Breast epithelium (tissue), 4 donors: Measurements from ENCODE around the gene CCT2. TPM values are rescaled to one million over a fixed set of nuclear protein-coding genes. Genes with fewer than 3 reads are reported as not detected.

ENCODE experiments used
- DNase-seq, 2 donors: peaks; one replicate each; pipeline ENCODE4 v3.0.0-alpha.2; 2019; ENCODE audit warnings: low spot score in 2 of 2
- H3K27ac ChIP-seq, 2 donors: fragments of 200-600 bp; sonication (generic) in 1 of 2; one replicate each; pipeline ENCODE4 v1.5.1; 2016 to 2019; ENCODE audit warnings: mild to moderate bottlenecking in 1 of 2
- H3K27me3 ChIP-seq, 2 donors: fragments of 200-600 bp; sonication (generic) in 1 of 2; one replicate each; pipeline versions ENCODE4 v1.5.1 to v1.6.0; 2017 to 2019; ENCODE audit warnings: control low read depth in 1 of 2, mild to moderate bottlenecking in 1 of 2
- H3K36me3 ChIP-seq: fragments of 200-600 bp; one replicate; pipeline ENCODE4 v1.5.1; 2019
- H3K4me1 ChIP-seq, 2 donors: fragments of 200-600 bp; sonication (generic); one replicate each; pipeline ENCODE4 v1.5.1; 2016 to 2019; ENCODE audit warnings: control low read depth in 1 of 2
- H3K4me3 ChIP-seq, 3 donors: fragments of 200-600 bp; sonication (generic); 1 replicate in 2 of 3; 2 replicates in 1 of 3; pipeline ENCODE4 v1.5.1; 2016 to 2019; ENCODE audit warnings: mild to moderate bottlenecking in 3 of 3, moderate library complexity in 2 of 3
- H3K9me3 ChIP-seq, 2 donors: fragments of 200-600 bp; sonication (generic) in 1 of 2; one replicate each; pipeline ENCODE4 v1.5.1; 2016 to 2019; ENCODE audit warnings: control low read depth in 1 of 2
- CTCF ChIP-seq, 3 donors: fragments of 450-650 bp; IDR thresholded peaks; one replicate each; pipeline ENCODE4 v1.5.1; 2016 to 2017; ENCODE audit warnings: antibody characterized with exemption in 3 of 3, mild to moderate bottlenecking in 3 of 3, moderate library complexity in 3 of 3
- POLR2A ChIP-seq: fragments of 450-650 bp; IDR thresholded peaks from one replicate; pipeline ENCODE4 v1.6.1; 2016; ENCODE audit warnings: antibody characterized with exemption, mild to moderate bottlenecking, moderate library complexity
- POLR2AphosphoS5 ChIP-seq, 3 donors: sonication (generic); formaldehyde crosslinking; IDR thresholded peaks; one replicate each; pipeline ENCODE4 v1.6.1; 2017; ENCODE audit warnings: antibody characterized with exemption in 3 of 3
- intact Hi-C: fragments of 100-400 bp; cut with DNase I; formaldehyde crosslinking; loops from one replicate; pipeline ENCODE4 v1.15.1; 2023; ENCODE audit warnings: low total_unique reads
- total RNA-seq, 3 donors: library from RNA; depleted of rRNA; stranded (reverse); fragments of >200 nt; gene quantifications; one replicate each; pipeline ENCODE4 v1.1.0, GENCODE V29; 2016

The CCT2 gene
- total RNA-seq, 3 donors from 2014 or later, result 80.2 to 126 (median 123) TPM

DNA sequence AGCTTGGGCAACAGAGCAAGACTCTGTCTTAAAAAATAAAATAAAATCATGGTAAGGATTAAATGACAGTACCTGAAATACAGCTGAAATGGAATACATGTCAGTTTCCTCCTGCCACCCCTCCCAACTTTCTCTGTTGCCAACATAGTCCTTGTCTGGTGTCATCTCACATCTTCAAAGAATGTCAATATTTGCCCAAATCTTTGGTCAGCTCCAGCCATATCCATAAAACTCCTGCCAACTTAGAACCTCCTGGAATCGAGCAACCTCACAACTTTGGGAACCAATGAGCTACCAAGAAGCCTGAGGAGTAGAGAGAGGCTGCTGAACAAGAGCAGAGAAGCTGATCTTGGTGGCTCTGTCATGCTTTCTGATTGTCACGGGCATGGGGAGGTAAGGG lies 36.3 kb downstream of the CCT2 start:
- no peak for TF ChIP-seq CTCF (IDR thresholded peaks at IDR 0.05)
- no peak for TF ChIP-seq POLR2AphosphoS5 (IDR thresholded peaks at IDR 0.05)
- no peak for TF ChIP-seq POLR2A
- no peak overlapping the region for H3K4me3 ChIP-seq
- no peaks in the 10 kb centered on the region for H3K36me3 ChIP-seq
- no peaks in the 10 kb centered on the region for H3K9me3 ChIP-seq
- no peak for DNase-seq
- intact Hi-C loops, result no loop called here
- H3K27me3 ChIP-seq, result no peaks in the 10 kb centered on the region
- H3K4me1 ChIP-seq, result no peaks in the 10 kb centered on the region
- no peak overlapping the region for H3K27ac ChIP-seq

- Histone ChIP-seq H3K4me1 (no peaks in the 10 kb centered on the region), H3K36me3 (no peaks in the 10 kb centered on the region), H3K4me3 (no peak overlapping the region), H3K9me3 (no peaks in the 10 kb centered on the region), H3K27me3 (no peaks in the 10 kb centered on the region), H3K27ac (no peak overlapping the region)
- TF ChIP-seq POLR2A, result no peak
- TF ChIP-seq POLR2AphosphoS5 (IDR thresholded peaks at IDR 0.05), result no peak
- TF ChIP-seq CTCF (IDR thresholded peaks at IDR 0.05), result no peak
- intact Hi-C loops, result no loop called here
- no peak for DNase-seq
Measured at GRCh38 chr12:69623970-69624369, 38.7 kb downstream of the CCT2 start.

DNA sequence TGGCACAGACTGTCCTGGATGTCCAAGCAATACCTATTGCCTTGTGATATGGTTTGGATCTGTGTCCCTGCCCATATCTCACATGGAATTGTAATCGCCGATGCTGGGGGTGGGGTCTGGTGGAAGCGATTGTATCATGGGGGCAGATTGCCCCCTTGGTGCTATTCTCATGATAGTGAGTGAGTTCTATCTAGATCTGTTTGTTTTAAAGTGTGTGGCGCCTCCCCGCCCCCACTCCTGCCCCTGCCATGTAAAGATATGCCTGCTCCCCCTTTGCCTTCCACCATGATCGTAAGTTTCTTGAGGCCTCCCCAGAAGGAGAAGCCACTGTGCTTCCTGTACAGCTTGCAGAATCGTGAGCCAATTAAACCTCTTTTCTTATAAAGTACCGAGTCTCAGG lies 42.2 kb downstream of the CCT2 start:
- no peak for DNase-seq
- Histone ChIP-seq H3K4me1 (no peaks in the 10 kb centered on the region), H3K36me3 (no peaks in the 10 kb centered on the region), H3K4me3 (no peak overlapping the region), H3K9me3 (no peaks in the 10 kb centered on the region), H3K27ac (no peak overlapping the region), H3K27me3 (no peaks in the 10 kb centered on the region)
- TF ChIP-seq CTCF (IDR thresholded peaks at IDR 0.05) (no peak), POLR2A (no peak), POLR2AphosphoS5 (IDR thresholded peaks at IDR 0.05) (no peak)
- intact Hi-C loops, result loop anchor here (5.0 kb wide), 2 partner anchors 195 to 290 kb away; no protein-coding TSS in a partner anchor

GRCh38 chr12:69630191-69630590 lies 44.9 kb downstream of the CCT2 start:
- no peak for TF ChIP-seq POLR2AphosphoS5 (IDR thresholded peaks at IDR 0.05)
- TF ChIP-seq CTCF (IDR thresholded peaks at IDR 0.05), result no peak
- no peak for TF ChIP-seq POLR2A
- intact Hi-C loops, result no loop called here
- H3K4me3 ChIP-seq, result no peak overlapping the region

GRCh38 chr12:69633061-69633460 lies 47.8 kb downstream of the CCT2 start:
- no peak overlapping the region for H3K27ac ChIP-seq
- intact Hi-C loops, result no loop called here
- no peaks in the 10 kb centered on the region for H3K9me3 ChIP-seq
- no peak for DNase-seq
- TF ChIP-seq POLR2AphosphoS5 (IDR thresholded peaks at IDR 0.05) (no peak), CTCF (IDR thresholded peaks at IDR 0.05) (no peak)
- no peaks in the 10 kb centered on the region for H3K36me3 ChIP-seq
- no peak overlapping the region for H3K4me3 ChIP-seq
- H3K4me1 ChIP-seq, result no peaks in the 10 kb centered on the region
- H3K27me3 ChIP-seq, result no peaks in the 10 kb centered on the region

More at GRCh38 chr12:69630191-69630590, 44.9 kb downstream of the CCT2 start:
- Histone ChIP-seq H3K27me3 (no peaks in the 10 kb centered on the region), H3K27ac (no peak overlapping the region), H3K36me3 (no peaks in the 10 kb centered on the region), H3K4me1 (no peaks in the 10 kb centered on the region), H3K9me3 (no peaks in the 10 kb centered on the region)
- DNase-seq, result no peak
